ENCODE results near the gene RANGAP1.

RANGAP1 gene
- total RNA-seq, result 42.0 to 129 (median 88.0) reads per million in 18 experiments

GRCh38 chr22:41285820-41286638, at the start of gene RANGAP1:
Gene RANGAP1, minus strand, starts transcription at chr22:41286187. Its CDS starts 5,143 bp downstream, at chr22:41281044.
- DNase-seq, result peak; percentile 99

GRCh38 chr22:41334951-41335635, 49.1 kb upstream of the RANGAP1 start:
- peak in 1 of 2 donors; percentile 7 for DNase-seq

GRCh38 chr22:41334215-41334614, 48.2 kb upstream of the RANGAP1 start:
- DNase-seq, result no peak

- no peak for DNase-seq
Observed at GRCh38 chr22:41333806-41334205, 47.8 kb upstream of the RANGAP1 start.

- no peak for DNase-seq
Observed at GRCh38 chr22:41332217-41332939, 46.4 kb upstream of the RANGAP1 start.

GRCh38 chr22:41330169-41330568, 44.2 kb upstream of the RANGAP1 start:
- no peak for DNase-seq

- no peak for DNase-seq
Observed at GRCh38 chr22:41327124-41327523, 41.1 kb upstream of the RANGAP1 start.

GRCh38 chr22:41324821-41325528, 39.0 kb upstream of the RANGAP1 start:
- DNase-seq, result no peak

GRCh38 chr22:41320416-41321240, 34.6 kb upstream of the RANGAP1 start:
- no peak for DNase-seq

- DNase-seq, result no peak
Observed at GRCh38 chr22:41315586-41315985, 29.6 kb upstream of the RANGAP1 start.

- no peak for DNase-seq
Observed at GRCh38 chr22:41314821-41315220, 28.8 kb upstream of the RANGAP1 start.

- no peak for DNase-seq
Observed at GRCh38 chr22:41311487-41311886, 25.5 kb upstream of the RANGAP1 start.

GRCh38 chr22:41310336-41310735, 24.3 kb upstream of the RANGAP1 start:
- DNase-seq, result no peak

- peak in 1 of 2 donors; percentile 5 for DNase-seq
Observed at GRCh38 chr22:41308544-41308947, 22.6 kb upstream of the RANGAP1 start.

- DNase-seq, result peak; percentile 21 to 25
Observed at GRCh38 chr22:41308054-41308453, 22.1 kb upstream of the RANGAP1 start.

- no peak for DNase-seq
Observed at GRCh38 chr22:41305646-41306045, 19.7 kb upstream of the RANGAP1 start.

GRCh38 chr22:41302811-41303210, 16.8 kb upstream of the RANGAP1 start:
- DNase-seq, result no peak

- DNase-seq, result peak in 1 of 2 donors; percentile 2
Observed at GRCh38 chr22:41302021-41302767, 16.2 kb upstream of the RANGAP1 start.

- peak; percentile 81 to 88 for DNase-seq
Observed at GRCh38 chr22:41301085-41302020, 15.4 kb upstream of the RANGAP1 start, which contains the start of gene ZC3H7B. Gene ZC3H7B, plus strand, starts transcription at chr22:41301525. Its CDS starts 19,136 bp downstream, at chr22:41320661.
